SK-N-DZ (cell line): ENCODE data around the gene MAPK8. TPM values are rescaled to one million over a fixed set of nuclear protein-coding genes. Genes with fewer than 3 reads are reported as not detected.
"Not testable (repeated sequence)": the region's sequence is repeated elsewhere in the genome, so short reads cannot be mapped to it uniquely, and the experiment has no call there.

Experiments used
- DNase-seq: peaks from one replicate; pipeline ENCODE4 v3.0.0-alpha.2; 2015; ENCODE audit warnings: low spot score
- polyA plus RNA-seq, 2 experiments: library from polyadenylated mRNA; depleted of rRNA; stranded (reverse); fragments of >200 nt; gene quantifications; 2 replicates each; pipeline ENCODE4 v1.2.3, GENCODE V29; 2014

Gene MAPK8
- polyA plus RNA-seq (2014; cell fraction: cytosol; rRNA removed), result 68.9 and 88.1 TPM in 2 replicates
- polyA plus RNA-seq (2014; cell fraction: nucleus; rRNA removed), result 96.6 and 103 TPM in 2 replicates

- DNase-seq, result peak; percentile 91
Measured at GRCh38 chr10:48306265-48306869, at the start of gene MAPK8. MAPK8 (plus strand) TSS chr10:48306677; CDS start chr10:48401661, 94,984 bp downstream.

GRCh38 chr10:48257407-48257961, 49.0 kb upstream of the MAPK8 start:
- no peak for DNase-seq

GRCh38 chr10:48258105-48258504, 48.4 kb upstream of the MAPK8 start:
- DNase-seq, result no peak

GRCh38 chr10:48266528-48266927, 39.9 kb upstream of the MAPK8 start:
- no peak for DNase-seq

- DNase-seq, result no peak
Measured at GRCh38 chr10:48271047-48271730, 35.3 kb upstream of the MAPK8 start.

GRCh38 chr10:48272682-48273081, 33.8 kb upstream of the MAPK8 start:
- no peak for DNase-seq

- DNase-seq, result no peak
Measured at GRCh38 chr10:48273741-48274140, 32.7 kb upstream of the MAPK8 start.

- peak; percentile 56 for DNase-seq
Measured at GRCh38 chr10:48274636-48275035, 31.8 kb upstream of the MAPK8 start, which contains the start of gene FRMPD2. FRMPD2 (minus strand) TSS chr10:48274696; CDS start chr10:48274567, 129 bp downstream.

- DNase-seq, result no peak
Measured at GRCh38 chr10:48277093-48277492, 29.4 kb upstream of the MAPK8 start.

GRCh38 chr10:48279081-48279751, 27.3 kb upstream of the MAPK8 start:
- DNase-seq, result no peak

- not testable (repeated sequence) for DNase-seq
Measured at GRCh38 chr10:48281697-48282096, 24.8 kb upstream of the MAPK8 start.

- no peak for DNase-seq
Measured at GRCh38 chr10:48282829-48283228, 23.6 kb upstream of the MAPK8 start.

GRCh38 chr10:48284002-48284546, 22.4 kb upstream of the MAPK8 start:
- DNase-seq, result no peak

- no peak for DNase-seq
Measured at GRCh38 chr10:48284811-48285210, 21.7 kb upstream of the MAPK8 start.

- DNase-seq, result peak; percentile 32
Measured at GRCh38 chr10:48285710-48286109, 20.8 kb upstream of the MAPK8 start.

GRCh38 chr10:48286356-48286755, 20.1 kb upstream of the MAPK8 start:
- no peak for DNase-seq

GRCh38 chr10:48287417-48288391, 18.8 kb upstream of the MAPK8 start:
- no peak for DNase-seq

GRCh38 chr10:48288661-48289060, 17.8 kb upstream of the MAPK8 start:
- no peak for DNase-seq

- peak; percentile 77 for DNase-seq
Measured at GRCh38 chr10:48289501-48290238, 16.8 kb upstream of the MAPK8 start.

- no peak for DNase-seq
Measured at GRCh38 chr10:48290286-48290685, 16.2 kb upstream of the MAPK8 start.
